ENCODE data around the gene C6orf132.

Gene C6orf132

GRCh38 chr6:42162384-42162783 is 20.0 kb upstream of the C6orf132 start:
- H3K4me3 ChIP-seq (replicated peaks in 1 of 2; ENCODE audit: low read depth in 2 of 2, low read length in 2 of 2), result no peak overlapping the region
- TF ChIP-seq CTCF (IDR thresholded peaks at IDR 0.05; ENCODE audit: low read depth, low read length), result no peak
- no peak for DNase-seq (ENCODE audit: low read depth in 2 of 2)

GRCh38 chr6:42159431-42160024 is 17.1 kb upstream of the C6orf132 start:
- no peak for DNase-seq (ENCODE audit: low read depth in 2 of 2)
- TF ChIP-seq CTCF (IDR thresholded peaks at IDR 0.05; ENCODE audit: low read depth, low read length), result no peak
- H3K4me3 ChIP-seq (replicated peaks in 1 of 2; ENCODE audit: low read depth in 2 of 2, low read length in 2 of 2), result no peak overlapping the region

GRCh38 chr6:42158631-42159030 is 16.2 kb upstream of the C6orf132 start:
- TF ChIP-seq CTCF (IDR thresholded peaks at IDR 0.05; ENCODE audit: low read depth, low read length), result no peak
- DNase-seq (ENCODE audit: low read depth in 2 of 2), result no peak
- no peak overlapping the region for H3K4me3 ChIP-seq (replicated peaks in 1 of 2; ENCODE audit: low read depth in 2 of 2, low read length in 2 of 2)

GRCh38 chr6:42158011-42158410 is 15.6 kb upstream of the C6orf132 start:
- TF ChIP-seq CTCF (IDR thresholded peaks at IDR 0.05; ENCODE audit: low read depth, low read length), result no peak
- no peak overlapping the region for H3K4me3 ChIP-seq (replicated peaks in 1 of 2; ENCODE audit: low read depth in 2 of 2, low read length in 2 of 2)
- DNase-seq (ENCODE audit: low read depth in 2 of 2), result no peak

- no peak for DNase-seq (ENCODE audit: low read depth in 2 of 2)
- TF ChIP-seq CTCF (IDR thresholded peaks at IDR 0.05; ENCODE audit: low read depth, low read length), result no peak
- no peak overlapping the region for H3K4me3 ChIP-seq (replicated peaks in 1 of 2; ENCODE audit: low read depth in 2 of 2, low read length in 2 of 2)
These were observed 14.2 kb upstream of the C6orf132 start for GRCh38 chr6:42156638-42157037.

- TF ChIP-seq CTCF (IDR thresholded peaks at IDR 0.05; ENCODE audit: low read depth, low read length), result no peak
These were observed 12.9 kb upstream of the C6orf132 start for GRCh38 chr6:42155293-42155692.

More at GRCh38 chr6:42155293-42155692, 12.9 kb upstream of the C6orf132 start:
- H3K4me3 ChIP-seq (replicated peaks in 1 of 2; ENCODE audit: low read depth in 2 of 2, low read length in 2 of 2), result no peak overlapping the region
- DNase-seq (ENCODE audit: low read depth in 2 of 2), result no peak

Data from cardiac fibroblast (primary cell).